HepG2 (cell line): ENCODE data around the gene PARP14. TPM values are rescaled to one million over a fixed set of nuclear protein-coding genes. Genes with fewer than 3 reads are reported as not detected.

ENCODE experiments used
- CBX5 ChIP-seq: sonication (generic); formaldehyde crosslinking; IDR thresholded peaks from 2 replicates; pipeline ENCODE4 v1.4.0; 2020; ENCODE audit warnings: missing genetic modification reagents, borderline replicate concordance
- CREB1 ChIP-seq, 2 experiments: fragments of 450-650 bp in 1 of 2; IDR thresholded peaks; 2 replicates each; pipeline ENCODE4 v1.6.1; 2016 to 2017; ENCODE audit warnings: control low read depth in 1 of 2, mild to moderate bottlenecking in 1 of 2, missing compliant biosample characterization in 1 of 2, missing genetic modification characterization in 1 of 2
- FOXK1 ChIP-seq: sonication (generic); formaldehyde crosslinking; IDR thresholded peaks from 2 replicates; pipeline ENCODE4 v1.4.0; 2020; ENCODE audit warnings: low read depth, missing genetic modification reagents, borderline replicate concordance
- HOXA7 ChIP-seq: sonication (generic); formaldehyde crosslinking; IDR thresholded peaks from 2 replicates; pipeline ENCODE4 v1.8.1; 2022; ENCODE audit warnings: mild to moderate bottlenecking, missing genetic modification reagents, moderate library complexity
- MBNL3 ChIP-seq: fragments of 250-450 bp; sonication (Bioruptor Pico); conservative IDR thresholded peaks from 2 replicates; pipeline ENCODE4 v1.8.0; 2022; ENCODE audit warnings: mild to moderate bottlenecking, inconsistent platforms
- PLRG1 ChIP-seq: fragments of 450-650 bp; conservative IDR thresholded peaks from 2 replicates; pipeline ENCODE4 v1.6.1; 2016
- RBFOX2 ChIP-seq: fragments of 200-400 bp; formaldehyde crosslinking; IDR thresholded peaks from 2 replicates; pipeline ENCODE4 v1.6.1; 2017; ENCODE audit warnings: low read depth, mild to moderate bottlenecking, low read length
- RFX1 ChIP-seq: fragments of 450-650 bp; IDR thresholded peaks from 2 replicates; pipeline ENCODE4 v1.6.1; 2017
- RNF2 ChIP-seq: fragments of 450-650 bp; conservative IDR thresholded peaks from 2 replicates; pipeline ENCODE4 v1.6.1; 2016; ENCODE audit warnings: low read depth
- SETDB1 ChIP-seq: sonication (generic); formaldehyde crosslinking; IDR thresholded peaks from 2 replicates; pipeline ENCODE4 v1.5.1; 2020; ENCODE audit warnings: missing genetic modification reagents, mild to moderate bottlenecking, borderline replicate concordance
- YEATS4 ChIP-seq: sonication (generic); formaldehyde crosslinking; IDR thresholded peaks from 2 replicates; pipeline ENCODE4 v1.4.0; 2020; ENCODE audit warnings: missing genetic modification reagents, borderline replicate concordance
- ZNF335 ChIP-seq: sonication (generic); formaldehyde crosslinking; IDR thresholded peaks from 2 replicates; pipeline ENCODE4 v1.4.0; 2020; ENCODE audit warnings: missing genetic modification reagents
- ZNF670 ChIP-seq: sonication (generic); formaldehyde crosslinking; IDR thresholded peaks from 2 replicates; pipeline ENCODE4 v1.8.0; 2022; ENCODE audit warnings: mild to moderate bottlenecking, missing genetic modification reagents, borderline replicate concordance
- ZNF747 ChIP-seq: sonication (generic); formaldehyde crosslinking; IDR thresholded peaks from 2 replicates; pipeline ENCODE4 v1.8.1; 2023; ENCODE audit warnings: missing genetic modification reagents, mild to moderate bottlenecking, borderline replicate concordance
- polyA plus RNA-seq, 8 experiments: library from polyadenylated mRNA; depleted of rRNA in 3 of 8; stranded (reverse) in 7 of 8; unstranded in 1 of 8; fragments of >200 nt; fragmentation: Illumina TruSeq in 4 of 8; extraction: Trizol in 4 of 8; gene quantifications; 2 replicates each; pipeline versions ENCODE4 v1.2.1 to v1.2.3, GENCODE V29; 2011 to 2016; ENCODE audit warnings: low read depth in 4 of 8, missing spikeins in 1 of 8, mixed read lengths in 1 of 8; ENCODE audit not compliant: insufficient read depth in 1 of 8
- total RNA-seq, 5 experiments: library from RNA; depleted of rRNA; stranded (reverse); fragments of >200 nt; fragmentation: Illumina TruSeq; extraction: Trizol; gene quantifications; 2 replicates each; pipeline ENCODE4 v1.2.3, GENCODE V29; 2016; ENCODE audit warnings: low read depth in 1 of 5
- TF ChIP-seq, protein P1 (sequence below): sonication (generic); formaldehyde crosslinking; IDR thresholded peaks from 2 replicates; pipeline ENCODE4 v1.5.0; 2020; ENCODE audit warnings: mild to moderate bottlenecking, missing genetic modification reagents, moderate library complexity
- TF ChIP-seq, protein P2 (sequence below): sonication (generic); formaldehyde crosslinking; IDR thresholded peaks from 2 replicates; pipeline ENCODE4 v1.8.0; 2022; ENCODE audit warnings: mild to moderate bottlenecking, missing genetic modification reagents, moderate library complexity
- TF ChIP-seq, protein P3 (sequence below): sonication (generic); formaldehyde crosslinking; IDR thresholded peaks from 2 replicates; pipeline ENCODE4 v1.5.1; 2020; ENCODE audit warnings: missing genetic modification reagents, mild to moderate bottlenecking, borderline replicate concordance
- TF ChIP-seq, protein P4 (sequence below): sonication (generic); formaldehyde crosslinking; IDR thresholded peaks from 2 replicates; pipeline ENCODE4 v1.8.1; 2022; ENCODE audit warnings: mild to moderate bottlenecking, missing genetic modification reagents
- TF ChIP-seq, protein P5 (sequence below): sonication (generic); formaldehyde crosslinking; IDR thresholded peaks from 2 replicates; pipeline ENCODE4 v1.5.0; 2020; ENCODE audit warnings: missing genetic modification reagents, mild to moderate bottlenecking, borderline replicate concordance
- TF ChIP-seq, protein P6 (sequence below): sonication (generic); formaldehyde crosslinking; IDR thresholded peaks from 2 replicates; pipeline ENCODE4 v1.4.0; 2020; ENCODE audit warnings: mild to moderate bottlenecking, missing genetic modification reagents

PARP14 gene
- total and polyA plus RNA-seq, 2 of the 13 experiments (the other 11 are each of a cell fraction or from before 2014, with no cell fraction given), result 9.0 to 19.1 TPM

DNA sequence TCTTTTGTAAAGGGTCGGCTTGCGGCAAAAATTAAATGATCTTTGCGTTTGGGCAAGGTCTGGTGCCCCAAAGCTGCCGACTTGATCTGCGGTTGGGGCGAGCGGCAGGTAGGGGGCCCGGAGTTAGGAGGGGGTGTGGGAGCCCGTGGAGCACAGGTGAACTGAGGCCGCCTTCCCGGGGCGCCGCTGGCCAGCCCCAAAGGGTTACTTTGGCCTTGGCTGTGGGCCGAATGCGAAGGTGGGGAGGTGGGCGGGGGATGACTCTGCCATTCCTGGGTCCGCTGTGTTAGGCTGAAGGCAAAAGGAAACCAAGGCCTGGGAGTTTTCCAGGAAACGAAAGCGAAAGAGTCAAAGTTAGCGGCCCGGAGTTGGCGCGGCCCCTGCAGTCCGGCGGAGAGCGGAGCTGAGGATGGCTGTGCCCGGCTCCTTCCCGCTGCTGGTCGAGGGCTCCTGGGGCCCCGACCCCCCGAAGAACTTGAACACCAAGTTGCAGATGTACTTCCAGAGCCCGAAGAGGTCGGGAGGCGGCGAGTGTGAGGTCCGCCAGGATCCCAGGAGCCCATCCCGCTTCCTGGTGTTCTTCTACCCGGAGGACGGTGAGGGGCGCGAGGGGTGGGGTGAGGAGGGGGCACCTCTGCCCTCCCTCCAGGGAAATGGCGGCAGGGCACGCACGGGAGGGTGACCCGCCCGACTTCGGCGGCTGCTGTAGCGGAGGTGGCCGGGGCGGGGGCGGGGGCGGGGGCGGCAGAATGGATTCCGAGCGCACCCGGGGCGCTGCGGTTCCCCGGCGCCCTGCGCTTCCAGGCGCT is at the start of gene PARP14 (continued):
- peak; percentile 70 for TF ChIP-seq RBFOX2
- TF ChIP-seq, protein P1, sequence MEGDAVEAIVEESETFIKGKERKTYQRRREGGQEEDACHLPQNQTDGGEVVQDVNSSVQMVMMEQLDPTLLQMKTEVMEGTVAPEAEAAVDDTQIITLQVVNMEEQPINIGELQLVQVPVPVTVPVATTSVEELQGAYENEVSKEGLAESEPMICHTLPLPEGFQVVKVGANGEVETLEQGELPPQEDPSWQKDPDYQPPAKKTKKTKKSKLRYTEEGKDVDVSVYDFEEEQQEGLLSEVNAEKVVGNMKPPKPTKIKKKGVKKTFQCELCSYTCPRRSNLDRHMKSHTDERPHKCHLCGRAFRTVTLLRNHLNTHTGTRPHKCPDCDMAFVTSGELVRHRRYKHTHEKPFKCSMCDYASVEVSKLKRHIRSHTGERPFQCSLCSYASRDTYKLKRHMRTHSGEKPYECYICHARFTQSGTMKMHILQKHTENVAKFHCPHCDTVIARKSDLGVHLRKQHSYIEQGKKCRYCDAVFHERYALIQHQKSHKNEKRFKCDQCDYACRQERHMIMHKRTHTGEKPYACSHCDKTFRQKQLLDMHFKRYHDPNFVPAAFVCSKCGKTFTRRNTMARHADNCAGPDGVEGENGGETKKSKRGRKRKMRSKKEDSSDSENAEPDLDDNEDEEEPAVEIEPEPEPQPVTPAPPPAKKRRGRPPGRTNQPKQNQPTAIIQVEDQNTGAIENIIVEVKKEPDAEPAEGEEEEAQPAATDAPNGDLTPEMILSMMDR (CRISPR knock-in tag), result peak; percentile 22; the same call in 1 of the 2 replicates
- TF ChIP-seq CREB1 (IDR thresholded peaks at IDR 0.05), result no peak
- TF ChIP-seq CREB1 (CRISPR knock-in tag; IDR thresholded peaks at IDR 0.05), result no peak
- TF ChIP-seq, protein P2, sequence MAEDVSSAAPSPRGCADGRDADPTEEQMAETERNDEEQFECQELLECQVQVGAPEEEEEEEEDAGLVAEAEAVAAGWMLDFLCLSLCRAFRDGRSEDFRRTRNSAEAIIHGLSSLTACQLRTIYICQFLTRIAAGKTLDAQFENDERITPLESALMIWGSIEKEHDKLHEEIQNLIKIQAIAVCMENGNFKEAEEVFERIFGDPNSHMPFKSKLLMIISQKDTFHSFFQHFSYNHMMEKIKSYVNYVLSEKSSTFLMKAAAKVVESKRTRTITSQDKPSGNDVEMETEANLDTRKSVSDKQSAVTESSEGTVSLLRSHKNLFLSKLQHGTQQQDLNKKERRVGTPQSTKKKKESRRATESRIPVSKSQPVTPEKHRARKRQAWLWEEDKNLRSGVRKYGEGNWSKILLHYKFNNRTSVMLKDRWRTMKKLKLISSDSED (CRISPR knock-in tag), result 0 out of 2 replicates have a peak, but pooled peaks have one; percentile 8
- no peak for TF ChIP-seq CBX5 (CRISPR knock-in tag)
- TF ChIP-seq RNF2, result no peak
- no peak for TF ChIP-seq ZNF670 (CRISPR knock-in tag)
- peak; percentile 43; the same call in 1 of the 2 replicates for TF ChIP-seq ZNF747 (CRISPR knock-in tag)
- TF ChIP-seq HOXA7 (CRISPR knock-in tag), result no peak
- no peak for TF ChIP-seq SETDB1 (CRISPR knock-in tag)
- TF ChIP-seq ZNF335 (CRISPR knock-in tag), result no peak
- no peak for TF ChIP-seq PLRG1
- TF ChIP-seq FOXK1, result no peak
- TF ChIP-seq, protein P3, sequence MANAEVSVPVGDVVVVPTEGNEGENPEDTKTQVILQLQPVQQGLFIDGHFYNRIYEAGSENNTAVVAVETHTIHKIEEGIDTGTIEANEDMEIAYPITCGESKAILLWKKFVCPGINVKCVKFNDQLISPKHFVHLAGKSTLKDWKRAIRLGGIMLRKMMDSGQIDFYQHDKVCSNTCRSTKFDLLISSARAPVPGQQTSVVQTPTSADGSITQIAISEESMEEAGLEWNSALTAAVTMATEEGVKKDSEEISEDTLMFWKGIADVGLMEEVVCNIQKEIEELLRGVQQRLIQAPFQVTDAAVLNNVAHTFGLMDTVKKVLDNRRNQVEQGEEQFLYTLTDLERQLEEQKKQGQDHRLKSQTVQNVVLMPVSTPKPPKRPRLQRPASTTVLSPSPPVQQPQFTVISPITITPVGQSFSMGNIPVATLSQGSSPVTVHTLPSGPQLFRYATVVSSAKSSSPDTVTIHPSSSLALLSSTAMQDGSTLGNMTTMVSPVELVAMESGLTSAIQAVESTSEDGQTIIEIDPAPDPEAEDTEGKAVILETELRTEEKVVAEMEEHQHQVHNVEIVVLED, result no peak
- TF ChIP-seq, protein P4, sequence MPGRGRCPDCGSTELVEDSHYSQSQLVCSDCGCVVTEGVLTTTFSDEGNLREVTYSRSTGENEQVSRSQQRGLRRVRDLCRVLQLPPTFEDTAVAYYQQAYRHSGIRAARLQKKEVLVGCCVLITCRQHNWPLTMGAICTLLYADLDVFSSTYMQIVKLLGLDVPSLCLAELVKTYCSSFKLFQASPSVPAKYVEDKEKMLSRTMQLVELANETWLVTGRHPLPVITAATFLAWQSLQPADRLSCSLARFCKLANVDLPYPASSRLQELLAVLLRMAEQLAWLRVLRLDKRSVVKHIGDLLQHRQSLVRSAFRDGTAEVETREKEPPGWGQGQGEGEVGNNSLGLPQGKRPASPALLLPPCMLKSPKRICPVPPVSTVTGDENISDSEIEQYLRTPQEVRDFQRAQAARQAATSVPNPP (CRISPR knock-in tag), result no peak
- TF ChIP-seq RFX1, result no peak
- TF ChIP-seq MBNL3, result no peak
- no peak; the same call in 1 of the 2 replicates for TF ChIP-seq YEATS4 (CRISPR knock-in tag)
- TF ChIP-seq, protein P5, sequence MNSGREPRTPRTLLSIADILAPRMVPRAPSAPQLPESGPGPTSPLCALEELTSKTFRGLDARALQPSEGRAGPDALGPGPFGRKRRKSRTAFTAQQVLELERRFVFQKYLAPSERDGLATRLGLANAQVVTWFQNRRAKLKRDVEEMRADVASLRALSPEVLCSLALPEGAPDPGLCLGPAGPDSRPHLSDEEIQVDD (CRISPR knock-in tag), result no peak
- TF ChIP-seq, protein P6, sequence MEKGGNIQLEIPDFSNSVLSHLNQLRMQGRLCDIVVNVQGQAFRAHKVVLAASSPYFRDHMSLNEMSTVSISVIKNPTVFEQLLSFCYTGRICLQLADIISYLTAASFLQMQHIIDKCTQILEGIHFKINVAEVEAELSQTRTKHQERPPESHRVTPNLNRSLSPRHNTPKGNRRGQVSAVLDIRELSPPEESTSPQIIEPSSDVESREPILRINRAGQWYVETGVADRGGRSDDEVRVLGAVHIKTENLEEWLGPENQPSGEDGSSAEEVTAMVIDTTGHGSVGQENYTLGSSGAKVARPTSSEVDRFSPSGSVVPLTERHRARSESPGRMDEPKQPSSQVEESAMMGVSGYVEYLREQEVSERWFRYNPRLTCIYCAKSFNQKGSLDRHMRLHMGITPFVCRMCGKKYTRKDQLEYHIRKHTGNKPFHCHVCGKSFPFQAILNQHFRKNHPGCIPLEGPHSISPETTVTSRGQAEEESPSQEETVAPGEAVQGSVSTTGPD, result 0 out of 2 replicates have a peak, but pooled peaks have one; percentile 21
